Right renal cortex interstitium (tissue), 3 donors: ENCODE results near the gene XCR1. TPM values are rescaled to one million over a fixed set of nuclear protein-coding genes. Genes with fewer than 3 reads are reported as not detected.
"Not testable (repeated sequence)": the region's sequence is repeated elsewhere in the genome, so short reads cannot be mapped to it uniquely, and the experiment has no call there.

Experiments
- DNase-seq, 3 donors: peaks; one replicate each; pipeline ENCODE4 v3.0.0-alpha.2; 2013; ENCODE audit warnings: low read depth in 3 of 3, low spot score in 2 of 3
- polyA plus RNA-seq, 3 donors: library from polyadenylated mRNA; unstranded; fragments of 120-200 nt; gene quantifications; one replicate each; pipeline ENCODE4 v1.2.1, GENCODE V29; 2013; ENCODE audit not compliant: insufficient read length in 3 of 3

Gene XCR1
- polyA plus RNA-seq, 3 donors = 0.12 to 0.26 (median 0.18) TPM

DNA sequence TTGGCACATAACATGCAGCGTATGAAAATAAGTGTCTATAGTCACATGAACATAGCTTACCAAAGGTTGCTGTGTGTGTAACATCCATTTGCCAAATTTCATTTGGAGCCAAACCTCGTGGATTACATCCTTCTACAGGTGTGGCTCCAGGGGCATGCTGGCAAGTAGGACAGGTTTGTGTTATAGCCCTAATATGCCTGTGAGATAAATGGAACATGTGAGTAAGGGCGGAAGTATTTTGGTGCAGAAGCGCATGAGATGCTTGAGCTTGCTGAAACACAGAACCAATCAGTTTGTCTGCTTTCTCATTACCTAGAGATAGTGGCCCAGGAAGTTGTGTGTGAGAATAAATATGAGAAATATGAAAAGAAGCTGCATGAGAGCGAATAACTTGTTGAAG, 21.8 kb upstream of the XCR1 start:
- no peak for DNase-seq

DNA sequence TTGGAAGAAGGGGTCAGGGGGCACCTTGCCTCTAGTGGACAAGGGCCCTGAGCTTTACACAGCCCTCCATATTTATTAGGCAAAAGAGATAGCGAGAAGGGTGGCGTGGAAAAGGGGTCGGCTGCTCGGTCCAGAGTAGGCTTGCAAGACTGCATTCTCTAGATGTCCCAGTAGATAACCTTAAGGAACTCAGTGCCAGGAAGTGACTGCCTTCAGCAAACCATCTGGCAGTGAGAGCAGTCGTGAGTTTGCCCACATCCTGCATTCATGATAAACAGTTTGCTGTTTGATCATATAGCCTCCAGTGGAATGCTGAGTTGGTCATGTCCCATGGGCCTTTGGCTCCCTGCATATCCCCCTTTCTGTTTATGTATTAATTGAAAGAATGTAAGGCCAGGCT, 18.9 kb upstream of the XCR1 start:
- DNase-seq = not testable (repeated sequence)

DNA sequence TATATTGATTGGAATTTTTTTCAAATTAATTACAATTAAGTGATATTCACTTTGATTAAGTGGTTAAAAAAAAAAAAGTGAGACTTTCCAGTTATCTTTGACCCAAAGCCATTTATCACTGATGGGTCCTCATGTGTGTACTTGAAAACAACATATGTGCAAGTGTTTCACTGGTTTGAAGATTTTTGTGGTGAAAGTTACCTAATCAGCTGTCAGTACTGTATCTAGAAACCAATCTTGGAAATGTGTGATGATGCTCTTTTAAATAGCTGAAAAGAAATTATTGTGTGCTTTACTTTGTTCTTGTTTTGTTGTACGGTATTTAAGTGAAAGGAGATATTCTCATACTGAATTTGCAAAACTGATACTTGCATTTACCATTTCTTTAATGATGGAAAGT, 11.6 kb upstream of the XCR1 start:
- DNase-seq = no peak

DNA sequence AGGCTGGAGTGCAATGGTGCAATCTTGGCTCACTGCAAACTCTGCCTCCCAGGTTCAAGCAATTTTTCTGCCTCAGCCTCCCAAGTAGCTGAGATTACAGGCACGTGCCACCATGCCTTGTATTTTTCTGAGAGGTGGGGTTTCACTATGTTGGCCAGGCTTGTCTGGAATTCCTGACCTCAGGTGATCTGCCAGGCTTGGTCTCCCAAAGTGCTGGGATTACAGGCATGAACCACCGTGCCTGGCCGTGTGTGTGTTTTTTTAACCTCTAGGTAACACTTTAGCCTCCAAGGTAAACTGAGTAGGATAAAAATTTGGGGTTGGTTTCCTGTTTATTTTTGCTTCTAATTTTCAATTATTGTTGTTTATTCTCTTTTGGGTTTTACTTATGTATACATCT, 10.8 kb upstream of the XCR1 start:
- DNase-seq = not testable (repeated sequence)

DNA sequence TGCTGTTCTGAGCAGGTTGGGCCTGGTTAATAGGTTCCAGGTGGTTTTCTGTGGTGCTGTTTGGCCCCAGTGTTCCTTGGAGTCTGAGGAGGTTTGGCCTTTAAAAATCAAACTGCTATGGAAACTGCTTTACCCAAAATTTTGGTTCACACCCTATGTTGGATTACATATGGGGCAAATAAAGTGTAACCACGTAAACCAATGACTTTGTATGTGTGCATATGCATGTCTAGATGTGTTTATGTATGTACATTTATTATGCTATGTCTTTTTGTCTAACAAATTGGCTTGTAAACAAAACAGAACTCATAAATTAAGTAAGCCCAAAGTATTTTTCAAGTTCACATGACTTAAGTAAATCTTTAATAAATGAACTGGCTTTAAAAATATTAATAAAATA, 8.9 kb upstream of the XCR1 start:
- no peak for DNase-seq

DNA sequence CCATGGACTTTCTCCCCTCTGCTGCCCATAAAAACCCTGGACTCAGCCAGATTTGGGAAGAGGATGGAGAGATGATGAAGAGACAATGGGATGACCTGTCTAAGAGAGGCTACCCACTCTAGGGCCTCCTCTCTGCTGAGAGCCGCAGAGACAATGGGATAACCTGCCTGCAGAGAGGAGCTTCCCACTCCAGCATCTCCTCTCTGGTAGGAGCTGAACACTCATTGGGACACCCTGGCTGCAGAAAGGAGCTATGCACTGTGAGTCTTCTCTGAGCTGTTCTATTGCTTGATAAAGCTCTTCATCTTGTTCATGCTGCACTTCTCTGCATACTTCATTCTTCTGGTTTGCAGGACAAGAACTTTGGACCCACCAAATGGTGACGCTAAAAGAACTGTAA, 4.5 kb upstream of the XCR1 start:
- DNase-seq = no peak

DNA sequence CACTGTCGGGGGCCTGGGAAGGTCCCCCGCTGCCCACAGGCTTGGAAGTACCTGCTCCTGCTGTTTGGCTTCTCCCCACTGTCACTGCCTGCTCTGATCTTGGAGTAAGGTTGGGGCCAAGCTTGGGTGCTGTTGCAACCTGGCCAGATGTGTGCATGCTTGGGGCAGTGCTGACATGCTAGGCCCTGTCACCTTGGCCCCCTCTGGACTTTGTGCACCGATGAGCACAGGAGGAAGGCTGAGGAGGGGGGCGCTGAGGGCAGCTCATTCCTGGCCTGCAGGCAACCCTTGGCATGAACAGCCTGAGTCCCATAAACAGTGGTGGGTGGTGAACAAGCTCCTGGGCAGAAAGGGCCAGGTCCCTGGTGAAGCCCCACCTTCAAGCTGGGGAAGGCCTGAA, 4.0 kb upstream of the XCR1 start:
- no peak for DNase-seq

DNA sequence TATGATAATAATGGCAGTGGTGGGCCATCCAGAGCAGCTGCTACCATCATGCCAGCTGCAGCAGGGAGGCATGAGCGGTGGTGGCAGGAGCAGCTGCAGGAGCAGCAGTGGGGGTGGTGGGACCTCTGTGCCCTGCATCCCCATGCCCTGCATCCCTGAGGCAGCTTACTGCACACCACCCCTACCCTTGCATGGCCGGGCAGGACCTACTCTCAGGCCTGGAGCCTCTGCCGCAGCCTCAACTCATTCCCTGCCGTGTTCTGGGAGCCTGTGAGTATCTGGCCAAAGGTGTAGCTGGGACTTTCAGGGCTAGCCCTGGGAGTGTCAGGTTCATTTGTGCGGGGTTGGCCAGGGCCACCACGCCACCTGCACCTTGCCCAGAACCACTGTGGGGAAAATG, 3.3 kb upstream of the XCR1 start:
- DNase-seq = no peak

DNA sequence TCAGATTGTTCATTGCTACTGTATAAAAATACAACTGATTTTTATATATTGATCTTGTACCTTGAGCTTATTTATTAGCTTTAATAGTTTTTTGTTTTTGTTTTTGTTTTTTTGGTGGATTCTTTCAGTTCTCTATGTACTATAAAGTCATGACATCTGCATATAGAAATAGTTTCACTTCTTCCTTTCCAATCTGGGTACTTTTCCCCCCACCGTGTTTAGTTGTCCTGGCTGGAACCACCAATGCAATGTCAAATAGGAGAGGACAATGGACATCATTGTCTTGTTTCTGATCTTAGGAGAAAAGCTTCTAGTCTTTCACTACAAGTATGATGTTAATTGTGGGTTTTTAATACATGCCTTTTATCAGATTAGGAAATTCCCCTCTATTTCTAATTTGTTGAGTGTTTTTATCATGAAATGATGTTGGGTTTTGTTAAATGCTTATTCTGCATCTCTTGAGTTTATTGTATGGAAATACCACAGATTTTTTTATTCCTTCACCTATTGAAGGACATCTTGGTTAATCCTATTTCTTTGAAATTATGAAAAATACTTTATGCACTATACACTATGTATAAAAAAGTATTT, 2.8 kb upstream of the XCR1 start:
- DNase-seq = no peak

DNA sequence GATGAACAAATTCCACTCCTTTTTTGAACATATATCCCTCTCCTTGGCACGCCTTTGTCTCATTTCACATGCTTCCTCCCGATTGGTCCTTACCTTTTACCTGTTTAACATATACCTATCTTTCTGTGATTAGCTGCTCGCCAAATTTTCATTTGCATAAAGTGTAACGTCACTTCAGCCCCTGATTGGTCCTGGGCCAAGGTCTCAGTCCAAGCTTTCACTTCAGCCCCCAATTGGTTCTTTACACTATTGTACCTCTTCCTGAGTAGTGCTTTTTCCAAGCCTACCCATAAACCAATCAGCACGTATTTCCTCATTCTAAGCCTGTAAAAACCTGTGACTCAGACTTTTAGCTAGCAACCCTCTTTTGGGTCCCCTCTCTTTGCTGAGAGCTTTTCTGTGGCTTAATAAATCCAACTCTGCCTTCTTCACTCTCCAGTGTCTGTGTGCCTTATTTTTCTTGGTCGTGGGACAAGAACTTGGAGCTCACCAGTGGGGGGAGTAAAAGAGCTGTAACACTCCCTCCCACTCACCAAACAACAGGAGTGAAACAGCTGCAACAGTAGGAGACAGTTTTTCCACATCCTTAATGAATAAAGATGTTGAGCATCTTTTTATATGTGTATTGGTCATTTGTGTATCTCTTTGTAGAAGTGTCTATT, 584 bp upstream of the XCR1 start:
- DNase-seq = no peak

DNA sequence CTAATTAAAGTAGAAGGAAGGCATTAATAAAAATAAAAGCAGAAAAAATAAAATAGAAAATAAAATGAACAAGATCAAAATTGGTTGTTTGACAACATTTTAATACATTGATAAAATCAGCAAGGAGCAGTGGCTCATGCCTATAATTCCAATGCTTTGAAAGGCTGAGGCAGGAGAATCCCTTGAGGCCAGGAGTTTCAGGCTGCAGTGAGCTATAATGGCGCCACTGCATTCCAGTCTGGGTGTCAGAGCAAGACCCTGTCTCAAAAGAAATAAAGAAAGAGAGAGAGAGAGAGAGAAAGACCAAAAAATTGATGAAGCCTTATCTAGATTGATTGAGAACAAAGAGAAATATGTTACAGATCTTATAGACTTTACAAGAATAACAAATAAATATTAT, 2.1 kb downstream of the XCR1 start:
- no peak for DNase-seq

DNA sequence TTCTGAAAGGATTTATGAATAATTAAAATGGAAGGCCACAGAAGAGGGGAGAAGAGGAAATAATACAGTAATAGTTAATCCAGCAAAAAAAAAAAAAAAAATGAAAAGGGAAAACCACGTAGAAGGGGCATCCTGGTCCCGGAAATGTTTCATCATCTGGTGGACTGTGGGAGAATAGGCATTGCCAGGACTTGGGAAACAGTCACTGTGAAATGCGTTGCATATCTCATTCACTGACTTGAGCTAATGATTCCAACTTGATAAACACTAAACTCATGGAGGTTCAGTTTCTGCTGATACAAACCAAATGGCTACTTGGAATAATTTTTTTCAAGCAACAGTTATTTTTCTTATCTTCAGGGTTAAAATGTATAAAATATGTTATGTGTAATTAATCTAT, 3.2 kb downstream of the XCR1 start:
- no peak for DNase-seq

DNA sequence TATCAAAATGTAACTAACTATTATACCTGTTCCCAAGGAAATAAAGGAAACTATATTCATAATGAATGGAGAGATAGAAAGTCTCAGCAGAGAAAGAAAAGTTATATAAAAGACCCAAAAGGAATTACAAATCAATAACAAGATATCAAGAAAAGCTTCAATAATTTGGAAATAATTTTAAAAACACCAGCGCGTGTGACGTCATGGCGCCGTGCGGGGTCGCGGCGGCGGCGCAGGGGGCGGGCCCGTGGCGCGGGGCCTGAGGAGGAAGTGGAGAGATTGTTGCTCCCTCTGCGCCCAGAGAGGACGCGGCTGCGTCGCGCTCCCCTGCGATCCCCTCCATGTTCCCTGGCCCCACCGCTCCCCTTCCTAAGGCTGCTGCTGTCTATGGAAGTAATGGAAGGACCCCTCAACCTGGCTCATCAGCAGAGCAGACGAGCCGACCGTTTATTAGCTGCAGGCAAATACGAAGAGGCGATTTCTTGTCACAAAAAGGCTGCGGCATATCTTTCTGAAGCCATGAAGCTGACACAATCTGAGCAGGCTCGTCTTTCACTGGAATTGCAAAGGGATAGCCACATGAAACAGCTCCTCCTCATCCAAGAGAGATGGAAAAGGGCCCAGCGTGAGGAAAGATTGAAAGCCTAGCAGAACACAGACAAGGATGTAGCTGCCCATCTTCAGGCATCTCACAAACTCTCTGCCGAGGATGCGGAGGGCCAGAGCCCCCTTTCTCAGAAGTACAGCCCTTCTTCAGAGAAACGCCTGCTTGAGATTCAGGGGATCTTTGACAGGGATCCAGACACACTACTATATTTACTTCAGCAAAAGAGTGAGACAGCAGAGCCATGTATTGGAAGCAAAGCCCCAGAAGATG, 4.1 kb downstream of the XCR1 start:
- DNase-seq = no peak

DNA sequence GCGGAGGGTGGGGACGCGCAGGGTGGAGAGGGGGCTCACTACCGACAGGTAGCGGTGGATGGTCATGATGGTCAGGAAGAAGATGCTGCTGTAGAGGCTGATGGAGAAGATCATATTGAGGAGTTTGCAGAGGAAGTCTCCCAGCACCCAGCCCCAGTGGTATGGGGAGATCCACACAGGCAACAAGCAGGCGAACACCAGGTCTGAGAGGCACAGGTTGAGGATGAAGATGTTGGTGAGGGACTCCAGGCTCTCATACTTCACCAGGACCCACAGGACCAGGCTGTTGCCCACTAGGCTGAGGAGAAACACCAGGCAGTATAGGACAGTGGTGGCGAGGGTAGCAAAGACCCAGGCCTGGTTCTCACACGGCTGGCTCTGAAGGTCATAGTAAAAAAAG, 5.8 kb downstream of the XCR1 start:
- no peak for DNase-seq

DNA sequence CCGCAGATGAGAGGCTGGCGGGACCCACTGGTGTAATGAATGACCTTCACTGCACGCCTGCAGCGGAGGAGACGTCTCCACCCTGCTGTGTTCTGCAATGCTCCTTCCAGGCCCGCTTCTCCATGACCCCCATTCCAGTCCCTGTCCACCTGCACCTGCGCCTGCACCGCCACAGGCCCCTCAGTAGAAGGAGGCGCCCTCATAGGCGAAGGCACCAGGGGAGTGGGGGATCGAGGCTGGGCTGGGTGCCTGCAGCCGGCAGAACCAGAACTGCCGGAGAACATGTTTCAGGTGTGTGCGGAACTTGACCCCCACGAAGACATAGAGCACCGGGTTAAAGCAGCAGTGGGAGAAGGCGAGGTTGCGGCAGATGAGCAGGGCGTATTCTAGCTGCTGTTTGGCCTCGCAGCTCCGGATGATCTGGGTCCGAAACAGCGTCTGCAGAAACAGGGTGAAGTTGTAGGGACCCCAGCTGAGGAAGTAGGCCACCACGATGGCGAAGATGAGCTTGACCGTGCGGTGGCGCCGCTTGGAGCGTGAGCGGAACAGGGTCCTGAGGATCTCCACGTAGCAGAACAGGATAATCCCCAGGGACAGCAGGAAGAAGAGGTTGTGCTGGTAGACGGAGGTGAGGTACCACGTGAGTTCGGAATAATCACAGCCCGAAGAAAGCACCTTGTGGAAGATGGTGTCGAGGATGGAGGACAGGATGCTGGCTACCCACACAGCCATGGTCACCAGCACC, 6.3 kb downstream of the XCR1 start:
- DNase-seq = no peak

DNA sequence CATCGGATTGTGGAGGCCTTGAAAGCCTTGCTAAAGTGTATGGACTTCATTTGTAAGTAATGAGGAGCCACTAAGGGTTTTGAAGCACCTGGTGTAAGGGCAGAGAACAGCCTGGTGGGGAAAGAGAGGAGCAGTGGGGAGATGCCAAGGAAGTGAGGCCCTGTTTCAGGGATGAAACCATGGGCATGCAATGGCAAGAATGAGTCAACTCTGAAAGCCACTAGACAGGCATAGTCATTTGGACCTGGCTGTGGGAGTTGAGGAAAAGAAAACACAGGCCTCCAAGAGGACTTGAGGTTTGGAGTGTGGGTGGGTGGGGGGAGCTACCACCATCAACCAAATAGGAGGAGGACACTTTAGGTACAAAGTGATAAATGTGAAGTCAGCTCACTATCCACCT, 7.6 kb downstream of the XCR1 start:
- no peak for DNase-seq

DNA sequence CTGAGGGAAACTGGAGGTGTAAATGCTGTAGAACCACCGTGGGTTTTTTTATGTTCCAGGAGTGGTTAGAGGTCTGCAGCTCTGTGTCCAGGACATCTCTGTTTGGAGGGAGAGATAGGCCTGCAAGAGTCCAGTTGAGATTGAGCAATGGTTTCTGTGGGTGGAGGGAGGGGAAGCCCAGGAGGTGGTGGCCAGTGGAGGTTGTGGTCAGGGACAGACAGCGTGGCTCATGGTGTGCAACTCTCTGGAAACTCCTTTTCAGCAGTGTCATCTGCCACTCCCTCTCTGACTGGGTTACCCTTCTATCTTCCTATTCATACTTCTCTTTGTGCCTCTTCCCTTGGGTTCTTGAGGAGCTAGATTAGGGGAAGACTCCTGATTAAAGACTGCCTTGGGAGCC, 9.6 kb downstream of the XCR1 start:
- no peak for DNase-seq

DNA sequence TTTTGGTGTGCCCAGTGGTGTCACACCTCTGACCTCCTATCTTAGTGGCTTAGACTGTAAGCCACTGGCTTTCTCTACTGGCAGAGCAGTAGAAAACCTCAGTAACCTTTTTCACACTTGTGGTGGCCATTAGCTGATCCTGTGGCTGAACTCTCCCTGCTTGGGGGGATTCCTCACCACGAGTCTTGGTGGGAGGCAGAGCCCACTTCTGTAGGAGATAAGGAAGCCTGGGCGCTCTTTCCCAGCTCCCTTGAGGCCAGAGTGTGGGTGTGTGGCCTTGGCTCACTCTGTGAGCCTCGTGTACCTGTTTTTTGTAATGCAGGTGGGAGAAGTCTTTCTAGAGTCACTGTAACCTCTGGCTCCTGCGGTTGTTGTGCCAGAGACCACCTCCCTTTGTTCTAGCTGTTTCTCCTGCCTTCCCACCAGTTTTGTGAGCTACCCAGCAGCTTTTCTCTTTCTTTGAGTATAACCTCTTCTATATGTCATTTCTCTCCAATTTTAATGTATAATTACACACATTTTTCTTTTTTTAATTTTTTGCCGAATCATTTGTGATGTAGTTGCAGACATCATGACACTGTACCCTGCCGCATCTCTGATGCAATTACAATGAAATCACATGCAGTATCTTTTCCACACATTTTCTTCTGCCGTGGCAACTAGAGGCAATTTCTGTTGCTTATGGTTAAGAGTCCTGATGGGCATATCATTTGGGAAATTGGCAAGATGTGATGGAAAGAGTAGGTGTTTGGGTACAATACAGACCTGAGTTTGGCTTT, 13.8 kb downstream of the XCR1 start:
- no peak for DNase-seq

DNA sequence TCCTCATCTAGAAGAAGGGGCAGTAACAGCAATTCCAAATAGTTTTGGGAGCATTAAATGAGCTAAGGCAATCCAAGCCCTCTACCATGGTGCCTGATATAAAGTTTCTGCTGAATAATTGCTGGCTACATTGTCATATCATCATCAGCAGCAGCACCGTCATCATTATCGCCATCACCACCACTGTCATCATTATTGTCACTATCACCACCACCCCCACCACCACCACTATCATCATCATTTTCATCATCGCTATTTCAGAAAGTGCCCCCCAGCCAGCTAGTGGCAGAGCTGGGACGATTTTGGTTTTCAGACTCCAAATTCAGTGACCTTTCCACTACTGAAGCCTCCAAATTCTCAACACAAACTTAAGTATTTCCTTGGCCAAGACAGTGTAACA, 15.0 kb downstream of the XCR1 start:
- no peak for DNase-seq

DNA sequence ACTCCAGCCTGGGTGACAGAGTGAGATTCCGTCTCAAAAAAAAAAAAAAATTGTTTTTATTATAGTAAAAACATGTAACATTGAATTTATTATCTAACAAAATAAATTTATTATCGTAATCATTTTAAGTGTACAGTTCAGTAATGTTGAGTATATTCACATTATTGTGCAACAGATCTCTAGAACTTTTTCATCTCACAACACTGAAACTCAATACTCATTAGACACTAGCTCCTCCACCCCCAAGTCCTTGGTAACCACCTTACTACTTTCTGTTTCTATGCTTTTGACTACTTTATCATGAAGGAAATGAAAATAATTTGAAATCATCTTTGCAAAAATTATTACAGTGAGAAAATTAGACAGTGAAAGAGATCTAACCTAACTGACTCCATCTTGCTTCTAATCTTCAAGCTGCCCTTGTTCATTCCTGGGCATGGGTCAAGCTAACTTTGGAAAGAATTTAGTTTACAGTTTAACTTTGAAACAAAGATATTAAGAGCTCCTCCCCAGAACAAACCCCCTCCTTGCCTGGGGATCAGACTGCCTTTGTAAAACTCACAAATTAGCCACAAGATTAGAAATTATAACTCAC, 16.7 kb downstream of the XCR1 start:
- DNase-seq = no peak
